Liver (tissue), 3 donors: ENCODE measurements around the gene KCNJ1.

Experiments
- CTCF ChIP-seq: fragments of 150-350 bp; IDR thresholded peaks from 2 replicates; pipeline ENCODE4 v1.5.1; 2017; ENCODE audit warnings: improper control_type of control experiment, low read depth, low read length; ENCODE audit not compliant: missing input control
- EGR1 ChIP-seq, 2 donors: IDR thresholded peaks; 2 replicates each; pipeline ENCODE4 v1.6.1; 2016 to 2018; ENCODE audit warnings: antibody characterized with exemption in 2 of 2, low read depth in 2 of 2
- GABPA ChIP-seq, 2 donors: IDR thresholded peaks in 1 of 2; conservative IDR thresholded peaks in 1 of 2; 2 replicates each; pipeline ENCODE4 v1.6.1; 2016; ENCODE audit warnings: antibody characterized with exemption in 2 of 2, mild to moderate bottlenecking in 1 of 2, moderate library complexity in 1 of 2
- REST ChIP-seq: IDR thresholded peaks from 2 replicates; pipeline ENCODE4 v1.6.1; 2016; ENCODE audit warnings: antibody characterized with exemption, mild to moderate bottlenecking
- SP1 ChIP-seq: IDR thresholded peaks from 2 replicates; pipeline ENCODE4 v1.6.1; 2018; ENCODE audit warnings: antibody characterized with exemption, mild to moderate bottlenecking
- TF ChIP-seq, protein P1 (sequence below): IDR thresholded peaks from 2 replicates; pipeline ENCODE4 v1.6.1; 2016; ENCODE audit warnings: antibody characterized with exemption
- TF ChIP-seq, protein P2 (sequence below): IDR thresholded peaks from 2 replicates; pipeline ENCODE4 v1.6.1; 2016; ENCODE audit warnings: antibody characterized with exemption
- donor health status: healthy.
- donor health status: healthy.

- no peak for TF ChIP-seq CTCF
- TF ChIP-seq SP1: no peak
- no peak for TF ChIP-seq REST
- TF ChIP-seq GABPA (IDR thresholded peaks at IDR 0.05 in 1 of 2, conservative IDR thresholded peaks at IDR 0.05 in 1 of 2): no peak
- TF ChIP-seq, protein P1, sequence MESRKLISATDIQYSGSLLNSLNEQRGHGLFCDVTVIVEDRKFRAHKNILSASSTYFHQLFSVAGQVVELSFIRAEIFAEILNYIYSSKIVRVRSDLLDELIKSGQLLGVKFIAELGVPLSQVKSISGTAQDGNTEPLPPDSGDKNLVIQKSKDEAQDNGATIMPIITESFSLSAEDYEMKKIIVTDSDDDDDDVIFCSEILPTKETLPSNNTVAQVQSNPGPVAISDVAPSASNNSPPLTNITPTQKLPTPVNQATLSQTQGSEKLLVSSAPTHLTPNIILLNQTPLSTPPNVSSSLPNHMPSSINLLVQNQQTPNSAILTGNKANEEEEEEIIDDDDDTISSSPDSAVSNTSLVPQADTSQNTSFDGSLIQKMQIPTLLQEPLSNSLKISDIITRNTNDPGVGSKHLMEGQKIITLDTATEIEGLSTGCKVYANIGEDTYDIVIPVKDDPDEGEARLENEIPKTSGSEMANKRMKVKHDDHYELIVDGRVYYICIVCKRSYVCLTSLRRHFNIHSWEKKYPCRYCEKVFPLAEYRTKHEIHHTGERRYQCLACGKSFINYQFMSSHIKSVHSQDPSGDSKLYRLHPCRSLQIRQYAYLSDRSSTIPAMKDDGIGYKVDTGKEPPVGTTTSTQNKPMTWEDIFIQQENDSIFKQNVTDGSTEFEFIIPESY: no peak
- TF ChIP-seq, protein P2, sequence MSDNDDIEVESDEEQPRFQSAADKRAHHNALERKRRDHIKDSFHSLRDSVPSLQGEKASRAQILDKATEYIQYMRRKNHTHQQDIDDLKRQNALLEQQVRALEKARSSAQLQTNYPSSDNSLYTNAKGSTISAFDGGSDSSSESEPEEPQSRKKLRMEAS: no peak
- TF ChIP-seq EGR1 (IDR thresholded peaks at IDR 0.05; ENCODE audit: low read depth in 2 of 2): no peak
These were observed 21.2 kb upstream of the KCNJ1 start for GRCh38 chr11:128888034-128888985.
